Esophagus muscularis mucosa (tissue), 3 donors: Measurements from ENCODE around the gene ADGRB2.

Experiments
- POLR2A ChIP-seq: fragments of 450-650 bp; IDR thresholded peaks from one replicate; pipeline ENCODE4 v1.6.1; 2017; ENCODE audit warnings: antibody characterized with exemption, moderate library complexity, mild to moderate bottlenecking, low read depth
- TF ChIP-seq, protein P1 (sequence below), 3 experiments: fragments of 200-600 bp in 2 of 3; fragments of 450-650 bp in 1 of 3; sonication (generic) in 2 of 3; IDR thresholded peaks; one replicate each; pipeline ENCODE4 v1.5.1; 2017 to 2019; ENCODE audit warnings: antibody characterized with exemption in 3 of 3, mild to moderate bottlenecking in 2 of 3, moderate library complexity in 1 of 3

DNA sequence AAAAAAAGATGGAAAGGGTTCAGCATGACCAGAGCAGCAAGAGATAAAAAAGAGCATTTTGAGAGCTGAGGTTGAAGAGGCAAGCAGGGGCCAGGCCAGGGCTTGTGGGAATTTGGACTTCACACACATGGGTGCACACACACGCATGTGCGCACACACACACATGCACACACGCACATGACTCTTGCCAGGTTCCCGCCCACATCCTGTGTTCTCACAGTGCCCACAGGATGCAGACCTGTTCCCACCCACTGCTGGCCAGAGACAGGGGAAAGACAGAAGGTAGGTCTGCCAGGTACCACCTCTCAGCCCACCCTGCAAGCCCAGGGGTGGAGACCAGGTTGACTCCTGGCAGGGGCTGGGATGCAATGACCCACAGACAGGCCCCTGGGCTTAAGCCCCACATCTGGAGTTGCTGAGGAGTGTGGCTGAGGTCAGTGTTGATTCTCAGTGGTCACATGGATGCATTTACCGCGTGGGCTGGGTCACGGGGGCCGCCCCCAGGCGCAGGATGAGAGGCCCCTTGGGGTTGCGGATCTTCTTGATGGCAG lies 64.7 kb downstream of the ADGRB2 start:
- TF ChIP-seq, protein P1, sequence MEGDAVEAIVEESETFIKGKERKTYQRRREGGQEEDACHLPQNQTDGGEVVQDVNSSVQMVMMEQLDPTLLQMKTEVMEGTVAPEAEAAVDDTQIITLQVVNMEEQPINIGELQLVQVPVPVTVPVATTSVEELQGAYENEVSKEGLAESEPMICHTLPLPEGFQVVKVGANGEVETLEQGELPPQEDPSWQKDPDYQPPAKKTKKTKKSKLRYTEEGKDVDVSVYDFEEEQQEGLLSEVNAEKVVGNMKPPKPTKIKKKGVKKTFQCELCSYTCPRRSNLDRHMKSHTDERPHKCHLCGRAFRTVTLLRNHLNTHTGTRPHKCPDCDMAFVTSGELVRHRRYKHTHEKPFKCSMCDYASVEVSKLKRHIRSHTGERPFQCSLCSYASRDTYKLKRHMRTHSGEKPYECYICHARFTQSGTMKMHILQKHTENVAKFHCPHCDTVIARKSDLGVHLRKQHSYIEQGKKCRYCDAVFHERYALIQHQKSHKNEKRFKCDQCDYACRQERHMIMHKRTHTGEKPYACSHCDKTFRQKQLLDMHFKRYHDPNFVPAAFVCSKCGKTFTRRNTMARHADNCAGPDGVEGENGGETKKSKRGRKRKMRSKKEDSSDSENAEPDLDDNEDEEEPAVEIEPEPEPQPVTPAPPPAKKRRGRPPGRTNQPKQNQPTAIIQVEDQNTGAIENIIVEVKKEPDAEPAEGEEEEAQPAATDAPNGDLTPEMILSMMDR (IDR thresholded peaks at IDR 0.05) = no peak
- no peak for TF ChIP-seq POLR2A
